DOHH2 (cell line): ENCODE measurements around the gene SLC17A1.

Experiments used
- H3F3A ChIP-seq: fragments of 200-600 bp; sonication (generic), shearing (Covaris generic); 2 replicates; pipeline ENCODE4 v1.6.0; 2016; ENCODE audit warnings: antibody characterized with exemption, mild to moderate bottlenecking; ENCODE audit not compliant: control insufficient read depth, insufficient read depth
- H3K27ac ChIP-seq: fragments of 200-600 bp; sonication (generic); 2 replicates; pipeline ENCODE4 v1.5.1; 2014; ENCODE audit warnings: low read depth, mild to moderate bottlenecking, low read length, moderate library complexity
- H3K27me3 ChIP-seq: fragments of 200-600 bp; sonication (generic); 2 replicates; pipeline ENCODE4 v1.6.1; 2014; ENCODE audit warnings: mild to moderate bottlenecking, low read length, mixed read lengths; ENCODE audit not compliant: control insufficient read depth
- H3K36me3 ChIP-seq: fragments of 200-600 bp; sonication (generic); 2 replicates; pipeline ENCODE4 v1.6.1; 2014; ENCODE audit warnings: mild to moderate bottlenecking, low read length, moderate library complexity, mixed read lengths; ENCODE audit not compliant: control insufficient read depth
- H3K4me1 ChIP-seq: fragments of 200-600 bp; sonication (generic); 2 replicates; pipeline ENCODE4 v1.6.1; 2014; ENCODE audit warnings: mild to moderate bottlenecking, low read length, mixed read lengths; ENCODE audit not compliant: control insufficient read depth
- H3K4me2 ChIP-seq: fragments of 200-600 bp; sonication (generic); 2 replicates; pipeline ENCODE4 v1.6.0; 2014; ENCODE audit warnings: mild to moderate bottlenecking, low read length, moderate library complexity
- H3K4me3 ChIP-seq: fragments of 200-600 bp; sonication (generic); 2 replicates; pipeline ENCODE4 v1.5.1; 2014; ENCODE audit warnings: mild to moderate bottlenecking, low read length, mixed read lengths
- H3K79me2 ChIP-seq: fragments of 200-600 bp; sonication (generic); 2 replicates; pipeline ENCODE4 v1.6.1; 2014; ENCODE audit warnings: mild to moderate bottlenecking, low read length, mixed read lengths; ENCODE audit not compliant: control insufficient read depth
- H3K9me2 ChIP-seq: fragments of 200-600 bp; sonication (generic); replicated peaks from 2 replicates; pipeline ENCODE4 v1.6.1; 2014; ENCODE audit warnings: mild to moderate bottlenecking, low read length, mixed read lengths; ENCODE audit not compliant: control insufficient read depth
- H3K9me3 ChIP-seq: fragments of 200-600 bp; sonication (generic); 2 replicates; pipeline ENCODE4 v1.6.1; 2014; ENCODE audit warnings: antibody characterized with exemption, low read length, mixed read lengths; ENCODE audit not compliant: control insufficient read depth, insufficient read depth
- H4K20me1 ChIP-seq: fragments of 200-600 bp; sonication (generic); 2 replicates; pipeline ENCODE4 v1.6.0; 2014; ENCODE audit warnings: low read depth, mild to moderate bottlenecking, antibody characterized with exemption, low read length, moderate library complexity; ENCODE audit not compliant: control insufficient read depth, insufficient read depth
- CTCF ChIP-seq: fragments of 200-600 bp; sonication (generic); IDR thresholded peaks from one replicate; pipeline ENCODE4 v1.5.1; 2014; ENCODE audit warnings: antibody characterized with exemption, mild to moderate bottlenecking, low read depth, low read length; ENCODE audit not compliant: poor library complexity, severe bottlenecking
- EZH2phosphoT487 ChIP-seq: fragments of 200-600 bp; sonication (generic); IDR thresholded peaks from 2 replicates; pipeline ENCODE4 v1.6.1; 2017; ENCODE audit warnings: borderline replicate concordance, mild to moderate bottlenecking, antibody characterized with exemption, low read length, moderate library complexity, mixed read lengths

SLC17A1 gene

GRCh38 chr6:25788305-25788922 is 43.4 kb downstream of the SLC17A1 start:
- Histone ChIP-seq H3K9me3 (0 out of 2 replicates have a peak, but pooled peaks cover 4% of the 10 kb centered on the region), H3K27ac (no peak overlapping the region), H3K4me2 (no peak overlapping the region), H3K36me3 (no peaks in the 10 kb centered on the region), H3F3A (no peaks in the 10 kb centered on the region), H3K27me3 (no peaks in the 10 kb centered on the region), H3K4me1 (no peaks in the 10 kb centered on the region), H4K20me1 (no peaks in the 10 kb centered on the region), H3K4me3 (no peak overlapping the region), H3K79me2 (no peaks in the 10 kb centered on the region), H3K9me2 (no peaks in the 10 kb centered on the region)
- TF ChIP-seq EZH2phosphoT487, result no peak
- peak; percentile 62 for TF ChIP-seq CTCF

GRCh38 chr6:25787428-25787827 is 44.4 kb downstream of the SLC17A1 start:
- no peak overlapping the region for H3K27ac ChIP-seq
- TF ChIP-seq CTCF (no peak), EZH2phosphoT487 (no peak)
- no peak overlapping the region for H3K4me3 ChIP-seq
- H3K9me3 ChIP-seq, result 0 out of 2 replicates have a peak, but pooled peaks cover 4% of the 10 kb centered on the region
- no peaks in the 10 kb centered on the region for H3K4me1 ChIP-seq
- H3K4me2 ChIP-seq, result no peak overlapping the region
- H3K27me3 ChIP-seq, result no peaks in the 10 kb centered on the region
- no peaks in the 10 kb centered on the region for H3K9me2 ChIP-seq
- no peaks in the 10 kb centered on the region for H3K36me3 ChIP-seq
- H3F3A ChIP-seq, result no peaks in the 10 kb centered on the region
- H3K79me2 ChIP-seq, result no peaks in the 10 kb centered on the region
- H4K20me1 ChIP-seq, result no peaks in the 10 kb centered on the region

GRCh38 chr6:25781134-25781533 is 50.7 kb downstream of the SLC17A1 start:
- no peaks in the 10 kb centered on the region; the same call in 1 of the 2 replicates for H3K27me3 ChIP-seq
- H3K4me1 ChIP-seq, result no peaks in the 10 kb centered on the region
- H3K79me2 ChIP-seq, result no peaks in the 10 kb centered on the region
- no peak overlapping the region for H3K4me3 ChIP-seq
- no peaks in the 10 kb centered on the region for H3K9me2 ChIP-seq
- TF ChIP-seq CTCF (no peak), EZH2phosphoT487 (no peak)
- no peaks in the 10 kb centered on the region for H3K9me3 ChIP-seq
- H3F3A ChIP-seq, result no peaks in the 10 kb centered on the region
- no peaks in the 10 kb centered on the region for H3K36me3 ChIP-seq
- no peak overlapping the region for H3K4me2 ChIP-seq
- no peak overlapping the region for H3K27ac ChIP-seq
- H4K20me1 ChIP-seq, result no peaks in the 10 kb centered on the region
